GM18505 (cell line): Measurements from ENCODE around the gene PDSS2.
"Not testable (repeated sequence)": the region's sequence is repeated elsewhere in the genome, so short reads cannot be mapped to it uniquely, and the experiment has no call there.

ENCODE experiments used
- ATAC-seq: cut with Tn5 transposase; IDR thresholded peaks from one replicate; pipeline ENCODE4 v1.9.1; 2021; ENCODE audit not compliant: unreplicated experiment
- POLR2A ChIP-seq: IDR thresholded peaks from 4 replicates; pipeline ENCODE4 v1.6.1; 2011; ENCODE audit warnings: borderline replicate concordance; ENCODE audit not compliant: insufficient read depth, insufficient read length; ENCODE audit errors: extremely low read depth

Gene PDSS2

DNA sequence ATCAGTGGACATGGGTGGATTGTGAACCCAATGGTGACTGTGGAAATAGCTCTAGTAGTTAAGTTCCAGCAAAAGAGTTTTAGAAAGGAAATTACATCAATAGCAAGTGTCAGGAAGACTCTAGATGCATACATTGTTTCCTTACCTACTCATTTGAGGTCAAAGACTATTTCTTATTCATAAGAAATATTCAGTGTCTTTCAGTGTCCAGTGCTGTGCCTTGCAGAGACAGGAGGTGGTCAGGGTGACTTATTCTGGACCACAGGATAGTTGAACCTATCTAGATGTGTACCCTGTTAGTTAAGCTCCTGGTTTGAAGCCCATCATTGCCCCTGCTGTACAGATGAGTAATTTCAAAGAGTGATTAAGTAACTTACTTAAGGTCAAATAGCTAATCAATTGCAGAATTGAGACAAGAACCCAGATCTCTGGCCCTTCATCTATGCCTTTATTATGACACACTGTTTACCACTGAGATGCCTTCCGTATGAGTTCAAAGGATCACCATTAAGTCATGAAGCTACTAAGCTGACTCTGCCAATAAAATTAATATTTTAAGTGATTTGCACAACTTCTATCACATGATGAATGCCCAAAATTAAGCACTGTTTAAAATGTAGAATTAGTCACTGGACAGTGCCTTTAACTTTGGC is 136.1 kb downstream of the PDSS2 start:
- no peak for ATAC-seq
- no peak for TF ChIP-seq POLR2A

GRCh38 chr6:107321793-107322192 is 137.6 kb downstream of the PDSS2 start:
- TF ChIP-seq POLR2A, result no peak
- no peak for ATAC-seq

DNA sequence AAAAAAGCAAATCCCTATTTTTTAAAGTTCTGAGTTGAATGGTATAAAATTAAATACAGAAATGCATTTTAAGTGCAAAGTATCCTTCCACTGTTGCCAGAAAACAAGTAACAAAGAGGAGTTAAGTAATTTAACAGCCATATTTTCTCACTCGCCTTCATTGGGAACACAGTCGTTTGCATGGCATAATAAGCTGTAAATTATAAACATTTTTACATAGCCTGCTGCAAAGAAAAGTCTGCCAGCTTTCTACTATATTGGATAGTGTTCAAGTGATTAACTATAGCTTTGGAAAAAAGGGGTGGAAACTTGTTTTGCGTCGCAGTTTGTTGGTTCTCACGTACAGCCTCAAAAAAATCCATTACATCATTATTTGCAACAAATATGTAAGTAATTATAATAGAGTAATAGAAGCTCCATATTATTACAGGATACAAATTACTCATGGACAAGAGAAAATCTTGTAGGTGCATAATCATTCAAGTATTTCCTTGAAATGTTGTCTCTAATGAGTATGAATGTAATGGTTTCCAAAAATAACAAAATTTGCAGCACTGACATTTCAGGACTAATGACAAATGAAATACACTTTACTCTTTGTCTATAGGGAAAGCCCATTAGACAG is 139.3 kb downstream of the PDSS2 start:
- ATAC-seq, result no peak
- no peak for TF ChIP-seq POLR2A

- no peak for ATAC-seq
- TF ChIP-seq POLR2A, result no peak
Measured at GRCh38 chr6:107318100-107318736, 141.1 kb downstream of the PDSS2 start.

DNA sequence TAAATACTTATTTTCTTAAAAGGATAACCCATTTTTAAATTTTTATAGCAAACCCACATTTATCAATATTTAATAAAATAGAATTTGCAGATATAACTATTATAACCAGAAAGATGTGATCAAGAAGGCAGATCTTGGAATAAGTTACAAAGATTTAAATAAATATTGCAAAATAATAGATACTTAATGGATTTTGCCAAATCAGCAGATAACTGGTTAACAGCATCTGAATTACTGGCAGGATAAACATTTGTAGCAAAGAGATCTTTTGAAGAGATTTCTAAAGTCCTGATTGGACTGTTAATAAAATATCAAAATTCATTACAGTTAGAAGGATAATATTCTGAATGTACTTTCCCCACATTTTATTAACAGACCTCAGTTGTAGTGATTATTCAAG is 144.2 kb downstream of the PDSS2 start:
- ATAC-seq, result no peak
- no peak for TF ChIP-seq POLR2A

- ATAC-seq, result no peak
- no peak for TF ChIP-seq POLR2A
Measured at GRCh38 chr6:107314531-107314939, 144.8 kb downstream of the PDSS2 start.

- no peak for ATAC-seq
- no peak for TF ChIP-seq POLR2A
Measured at GRCh38 chr6:107313776-107314175, 145.6 kb downstream of the PDSS2 start.

DNA sequence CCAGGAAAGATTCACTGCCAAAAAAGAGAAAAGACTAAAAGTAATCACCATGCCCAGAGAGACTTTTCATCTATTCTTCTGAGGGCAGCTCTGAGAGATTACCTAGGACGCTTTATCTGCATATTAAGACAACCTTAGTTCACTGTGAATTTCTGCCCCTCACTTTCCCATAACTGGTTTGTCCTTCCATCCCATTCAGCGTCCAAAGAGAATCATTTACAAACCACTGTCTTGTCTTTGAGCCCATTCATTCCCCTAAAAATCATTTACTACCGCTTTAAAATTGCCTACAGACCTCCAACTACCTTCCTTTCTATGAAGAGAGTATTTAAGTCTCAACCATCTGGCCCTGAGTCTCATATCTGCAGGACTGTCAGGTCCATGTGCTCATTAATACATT is 149.0 kb downstream of the PDSS2 start:
- no peak for TF ChIP-seq POLR2A
- no peak for ATAC-seq

GRCh38 chr6:107308677-107309076 is 150.7 kb downstream of the PDSS2 start:
- no peak for ATAC-seq

DNA sequence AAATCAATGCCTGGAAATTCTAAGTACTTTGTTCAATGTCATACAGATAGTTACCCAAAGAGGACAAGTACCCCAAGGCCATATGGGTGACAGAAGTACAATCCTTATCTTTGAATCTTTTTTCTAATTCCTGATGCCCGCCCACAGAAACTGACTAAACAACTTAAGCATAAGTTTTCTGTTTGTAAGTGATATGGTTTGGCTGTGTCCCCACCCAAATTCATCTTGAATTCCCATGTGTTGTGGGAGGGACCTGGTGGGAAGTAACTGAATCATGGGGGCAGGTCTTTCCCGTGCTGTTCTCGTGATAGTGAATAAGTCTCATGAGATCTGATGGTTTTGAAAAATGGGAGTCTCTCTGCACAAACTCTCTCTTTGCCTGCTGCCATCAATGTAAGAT is 153.4 kb downstream of the PDSS2 start:
- not testable (repeated sequence) for ATAC-seq

More at GRCh38 chr6:107308677-107309076, 150.7 kb downstream of the PDSS2 start:
- TF ChIP-seq POLR2A, result no peak

- no peak for TF ChIP-seq POLR2A
- no peak for ATAC-seq
Measured at GRCh38 chr6:107305391-107305790, 154.0 kb downstream of the PDSS2 start.

GRCh38 chr6:107304421-107305025 is 154.8 kb downstream of the PDSS2 start:
- no peak for TF ChIP-seq POLR2A
- no peak for ATAC-seq

DNA sequence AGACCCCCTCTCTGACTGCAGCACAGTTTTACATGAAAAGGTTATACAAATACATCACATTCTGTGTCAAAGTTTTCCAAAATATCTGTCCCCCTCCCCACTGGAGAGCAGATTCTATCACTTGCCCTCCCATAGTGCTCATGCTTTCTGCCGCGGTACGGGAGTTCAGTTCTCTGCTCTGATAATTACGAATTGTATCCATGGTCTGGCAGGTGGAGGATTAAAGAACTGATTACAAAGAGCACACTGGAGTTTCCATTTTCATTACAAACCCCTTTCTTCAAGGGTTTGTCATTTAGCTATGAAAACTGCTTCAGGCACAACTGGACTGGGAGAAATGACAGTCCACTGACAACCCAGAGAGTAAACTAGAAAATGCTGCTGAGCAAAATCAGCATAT is 166.0 kb downstream of the PDSS2 start:
- TF ChIP-seq POLR2A, result no peak
- no peak for ATAC-seq
